Left ventricle myocardium inferior (tissue), 1 donor: Measurements from ENCODE around the gene CAMK2A. TPM values are rescaled to one million over a fixed set of nuclear protein-coding genes. Genes with fewer than 3 reads are reported as not detected.

Experiments used
- DNase-seq: peaks from one replicate; pipeline ENCODE4 v3.0.0-alpha.2; 2020
- H3K27ac ChIP-seq: fragments of 200-600 bp; replicated peaks from 2 replicates; pipeline ENCODE4 v1.8.0; 2021
- H3K27me3 ChIP-seq: fragments of 200-600 bp; 2 replicates; pipeline ENCODE4 v1.8.0; 2021; ENCODE audit warnings: low read depth
- H3K36me3 ChIP-seq: fragments of 200-600 bp; 2 replicates; pipeline ENCODE4 v1.8.0; 2021
- H3K4me1 ChIP-seq: fragments of 200-600 bp; 2 replicates; pipeline ENCODE4 v1.8.0; 2021
- H3K4me3 ChIP-seq: fragments of 200-600 bp; 2 replicates; pipeline ENCODE4 v1.8.0; 2021; ENCODE audit warnings: mild to moderate bottlenecking, moderate library complexity
- H3K9me3 ChIP-seq: fragments of 200-600 bp; replicated peaks from 2 replicates; pipeline ENCODE4 v1.8.0; 2021
- intact Hi-C: fragments of 100-400 bp; cut with micrococcal nuclease; formaldehyde crosslinking; loops from one replicate; pipeline ENCODE4 v1.11.0; 2022
- total RNA-seq: library from RNA; stranded (reverse); fragmentation: NEBNext Ultra II Directional; extraction: Animal tissue kit (Norgen Biotek cat#: 25700); gene quantifications from one replicate; pipeline ENCODE4 v1.2.1, GENCODE V29; 2021
- TF ChIP-seq, protein P1 (sequence below): fragments of 200-600 bp; IDR thresholded peaks from 2 replicates; pipeline ENCODE4 v1.8.0; 2021; ENCODE audit warnings: antibody characterized with exemption, mild to moderate bottlenecking, borderline replicate concordance
- donor health status: DM: no; HTN: yes; CAD: no; lungs with severe emphysema.

CAMK2A gene
- total RNA-seq, 1 donor from 2014 or later, result 19.4 TPM

DNA sequence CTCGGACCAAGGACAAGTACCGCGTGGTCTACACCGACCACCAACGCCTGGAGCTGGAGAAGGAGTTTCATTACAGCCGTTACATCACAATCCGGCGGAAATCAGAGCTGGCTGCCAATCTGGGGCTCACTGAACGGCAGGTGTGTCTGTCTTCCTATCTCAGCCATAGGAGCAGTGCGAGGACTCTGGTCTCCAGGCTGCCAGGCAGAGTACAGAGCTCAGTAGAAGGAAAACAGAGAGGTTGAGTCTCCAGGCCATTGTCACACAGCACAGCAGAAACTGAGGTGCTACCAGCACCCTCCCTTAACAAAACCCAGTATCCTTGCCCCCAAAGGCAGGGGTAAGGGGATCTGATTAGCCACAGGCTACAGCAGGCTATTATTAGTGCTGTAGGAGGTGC, 106.8 kb downstream of the CAMK2A start:
- H3K36me3 ChIP-seq, result no peaks in the 10 kb centered on the region

DNA sequence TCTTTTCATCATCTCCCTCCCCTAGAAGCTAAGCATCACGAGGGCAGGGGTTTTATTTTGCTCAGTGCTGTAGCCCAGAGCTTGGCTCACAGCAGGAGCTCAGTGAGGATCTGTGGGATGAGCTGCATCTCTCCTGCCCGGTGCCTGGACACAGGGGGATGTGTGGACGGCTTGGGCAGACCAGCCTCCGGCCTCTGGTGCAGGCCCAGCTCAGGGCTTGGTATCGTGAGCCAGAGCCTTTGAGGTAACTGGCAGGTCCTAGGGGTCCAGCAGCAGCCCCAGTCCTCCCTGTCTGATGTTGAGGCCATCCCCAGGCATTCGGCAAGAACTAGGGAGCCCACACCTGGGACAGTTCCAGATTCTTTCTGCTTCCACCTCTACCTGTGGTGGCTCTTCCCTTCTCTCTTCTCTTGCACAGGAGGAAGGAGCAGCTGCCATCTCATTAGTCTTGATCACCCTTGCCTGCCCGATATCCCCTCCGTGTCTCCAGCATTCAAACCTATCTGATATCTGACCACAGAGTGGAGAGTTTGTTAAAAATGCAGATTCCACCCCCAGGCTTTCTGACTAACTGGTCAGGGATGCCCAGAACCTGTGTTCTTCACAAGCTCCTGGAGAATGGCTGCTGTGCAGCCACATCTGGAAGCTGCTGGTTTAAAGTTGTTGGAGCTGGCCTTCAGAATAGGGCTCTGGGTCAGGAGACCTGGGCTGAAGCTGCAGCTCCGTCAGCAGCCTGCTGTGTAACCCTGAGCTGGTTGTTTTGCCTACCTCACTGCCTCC, 107.6 kb downstream of the CAMK2A start:
- intact Hi-C loops, result no loop called here
- H3K36me3 ChIP-seq, result no peaks in the 10 kb centered on the region
- peak overlapping the region; percentile 91 for H3K27ac ChIP-seq
- no peak for DNase-seq
- no peaks in the 10 kb centered on the region for H3K9me3 ChIP-seq
- no peak overlapping the region for H3K4me3 ChIP-seq
- H3K4me1 ChIP-seq, result peaks cover 26% of the 10 kb centered on the region
- TF ChIP-seq, protein P1, sequence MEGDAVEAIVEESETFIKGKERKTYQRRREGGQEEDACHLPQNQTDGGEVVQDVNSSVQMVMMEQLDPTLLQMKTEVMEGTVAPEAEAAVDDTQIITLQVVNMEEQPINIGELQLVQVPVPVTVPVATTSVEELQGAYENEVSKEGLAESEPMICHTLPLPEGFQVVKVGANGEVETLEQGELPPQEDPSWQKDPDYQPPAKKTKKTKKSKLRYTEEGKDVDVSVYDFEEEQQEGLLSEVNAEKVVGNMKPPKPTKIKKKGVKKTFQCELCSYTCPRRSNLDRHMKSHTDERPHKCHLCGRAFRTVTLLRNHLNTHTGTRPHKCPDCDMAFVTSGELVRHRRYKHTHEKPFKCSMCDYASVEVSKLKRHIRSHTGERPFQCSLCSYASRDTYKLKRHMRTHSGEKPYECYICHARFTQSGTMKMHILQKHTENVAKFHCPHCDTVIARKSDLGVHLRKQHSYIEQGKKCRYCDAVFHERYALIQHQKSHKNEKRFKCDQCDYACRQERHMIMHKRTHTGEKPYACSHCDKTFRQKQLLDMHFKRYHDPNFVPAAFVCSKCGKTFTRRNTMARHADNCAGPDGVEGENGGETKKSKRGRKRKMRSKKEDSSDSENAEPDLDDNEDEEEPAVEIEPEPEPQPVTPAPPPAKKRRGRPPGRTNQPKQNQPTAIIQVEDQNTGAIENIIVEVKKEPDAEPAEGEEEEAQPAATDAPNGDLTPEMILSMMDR, result no peak
- H3K27me3 ChIP-seq, result no peaks in the 10 kb centered on the region

More for the DNA sequence above, 106.8 kb downstream of the CAMK2A start:
- intact Hi-C loops, result no loop called here
- Histone ChIP-seq H3K4me1 (peaks cover 26% of the 10 kb centered on the region), H3K4me3 (no peak overlapping the region), H3K9me3 (no peaks in the 10 kb centered on the region), H3K27ac (no peak overlapping the region), H3K27me3 (peaks cover 1% of the 10 kb centered on the region)
- TF ChIP-seq, protein P1, result no peak
- no peak for DNase-seq

DNA sequence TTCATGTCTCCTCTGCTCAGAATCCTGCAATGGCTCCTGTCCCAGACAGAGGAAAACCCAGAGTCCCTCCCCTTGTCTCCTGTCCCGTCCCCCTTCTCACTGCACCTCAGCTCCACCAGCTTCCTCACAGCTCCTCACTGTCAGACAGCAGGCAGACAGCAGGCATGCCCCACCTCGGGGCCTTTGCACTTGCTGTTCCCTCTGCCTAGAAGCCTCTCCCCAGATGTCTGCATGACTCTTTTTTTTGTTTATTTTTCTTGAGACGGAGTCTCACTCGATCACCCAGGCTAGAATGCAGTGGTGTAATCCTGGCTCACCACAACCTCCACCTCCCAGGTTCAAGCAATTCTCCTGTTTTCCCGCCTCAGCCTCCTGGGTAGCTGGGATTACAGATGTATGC, 108.5 kb downstream of the CAMK2A start:
- no peak for DNase-seq
- H3K36me3 ChIP-seq, result no peaks in the 10 kb centered on the region
- intact Hi-C loops, result no loop called here
- TF ChIP-seq, protein P1, result no peak
- no peaks in the 10 kb centered on the region for H3K9me3 ChIP-seq
- H3K4me3 ChIP-seq, result no peak overlapping the region
- no peaks in the 10 kb centered on the region for H3K27me3 ChIP-seq
- H3K4me1 ChIP-seq, result peaks cover 26% of the 10 kb centered on the region
- peak overlapping the region; percentile 91 for H3K27ac ChIP-seq

DNA sequence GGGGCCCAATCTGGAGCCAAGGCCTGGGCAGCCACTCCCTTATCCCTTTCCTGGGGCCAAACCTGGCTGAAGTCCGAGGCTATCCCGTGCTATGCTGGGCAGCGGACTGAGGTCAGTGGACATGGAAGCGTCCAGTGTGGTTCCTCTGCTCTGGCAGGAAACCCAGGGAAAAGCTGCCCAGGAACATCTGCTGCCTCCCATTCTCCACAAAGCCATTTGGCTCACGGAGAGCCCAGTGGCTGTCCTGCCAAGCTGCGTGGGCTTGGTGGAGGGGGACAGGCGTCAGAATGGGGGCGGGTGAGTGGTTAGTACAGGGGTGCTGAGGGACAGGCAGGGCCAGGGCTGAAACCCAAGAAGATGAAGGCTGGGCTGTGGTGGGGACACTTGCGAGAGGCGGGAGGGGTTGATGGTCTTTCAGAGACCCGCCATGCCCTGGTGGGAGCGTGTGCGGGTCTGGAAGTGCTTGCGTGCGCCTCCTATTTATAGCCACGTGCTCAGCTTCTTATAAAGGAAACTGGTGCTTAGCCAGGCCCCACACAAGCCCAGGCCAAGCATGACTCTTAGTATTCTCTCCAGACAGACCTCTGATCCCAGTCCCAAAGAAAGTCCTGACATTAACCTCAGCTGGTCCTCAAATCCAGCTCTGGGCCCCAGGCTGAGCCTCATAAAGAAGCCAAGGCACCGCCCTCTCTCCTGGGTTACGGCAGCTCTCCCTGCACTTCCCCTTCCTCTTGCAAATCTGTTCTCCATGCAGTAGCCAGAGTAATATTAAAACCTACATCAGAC, 109.1 kb downstream of the CAMK2A start:
- peaks cover 26% of the 10 kb centered on the region for H3K4me1 ChIP-seq
- no peaks in the 10 kb centered on the region for H3K27me3 ChIP-seq
- TF ChIP-seq, protein P1, result no peak
- intact Hi-C loops, result no loop called here
- H3K4me3 ChIP-seq, result no peak overlapping the region
- DNase-seq, result peak; percentile 79
- H3K27ac ChIP-seq, result peak overlapping the region; percentile 91
- H3K9me3 ChIP-seq, result no peaks in the 10 kb centered on the region
- H3K36me3 ChIP-seq, result no peaks in the 10 kb centered on the region

DNA sequence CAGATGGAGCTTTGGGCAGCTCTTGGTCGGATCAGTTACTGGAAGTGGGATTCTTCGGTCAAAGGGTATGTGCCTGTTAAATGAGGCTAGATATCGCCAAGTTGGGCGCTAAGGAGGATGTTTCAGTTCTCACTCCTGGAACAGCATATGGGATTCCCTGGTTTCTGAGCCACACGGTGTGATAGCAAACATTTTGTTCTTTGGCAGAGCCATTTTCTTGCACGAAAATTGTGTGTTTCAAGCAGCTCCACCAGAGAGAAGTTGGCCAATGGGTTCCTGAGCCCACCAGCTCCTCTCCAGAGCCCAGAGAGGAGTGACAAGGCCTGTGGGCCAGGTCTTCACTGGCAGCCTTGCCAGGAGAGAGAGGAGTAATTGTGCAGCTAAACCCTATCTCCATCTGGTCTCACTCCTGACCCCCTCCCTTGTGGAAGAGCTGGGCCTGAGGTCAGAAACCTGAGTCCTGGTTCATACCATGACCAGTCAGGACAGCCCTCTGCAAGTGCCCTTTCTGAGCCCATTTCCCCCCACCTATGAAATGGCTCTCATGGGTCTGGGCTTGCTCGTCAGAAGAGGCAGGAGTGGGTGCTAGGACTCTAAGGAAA, 110.5 kb downstream of the CAMK2A start:
- intact Hi-C loops, result no loop called here
- Histone ChIP-seq H3K9me3 (no peaks in the 10 kb centered on the region), H3K4me3 (no peak overlapping the region), H3K27me3 (no peaks in the 10 kb centered on the region), H3K36me3 (no peaks in the 10 kb centered on the region), H3K4me1 (peaks cover 26% of the 10 kb centered on the region), H3K27ac (peak overlapping the region; percentile 91)
- TF ChIP-seq, protein P1, result no peak
- no peak for DNase-seq
